Panc1 (cell line): ENCODE measurements around the gene IL36G.

Experiments used
- TCF7L2 ChIP-seq: IDR thresholded peaks from 2 replicates; pipeline ENCODE4 v1.6.1; 2011; ENCODE audit warnings: mild to moderate bottlenecking, low read depth, low read length, inconsistent platforms
- TF ChIP-seq, protein P1 (sequence below): fragments of 450-650 bp; IDR thresholded peaks from 2 replicates; pipeline ENCODE4 v1.5.1; 2017; ENCODE audit warnings: mild to moderate bottlenecking

DNA sequence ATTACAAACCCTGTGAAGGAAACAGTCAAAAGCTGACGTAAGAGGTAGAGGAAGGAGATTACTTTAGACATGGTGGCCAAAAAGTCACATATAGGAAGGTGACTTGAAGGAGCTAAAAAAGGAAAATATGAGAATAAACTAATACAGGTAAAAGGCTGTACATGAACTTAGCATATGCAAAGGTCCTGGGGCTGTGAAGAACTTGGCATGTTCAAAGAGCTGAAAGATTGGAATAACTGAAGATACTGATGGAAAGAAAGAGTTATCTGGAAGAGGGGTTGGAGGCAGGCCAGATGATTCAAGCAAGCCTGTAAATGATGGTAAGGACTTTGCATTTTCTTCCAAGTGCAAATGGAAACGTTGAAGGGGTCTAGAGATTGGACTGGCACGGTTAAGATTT is 40.7 kb downstream of the IL36G start:
- TF ChIP-seq, protein P1, sequence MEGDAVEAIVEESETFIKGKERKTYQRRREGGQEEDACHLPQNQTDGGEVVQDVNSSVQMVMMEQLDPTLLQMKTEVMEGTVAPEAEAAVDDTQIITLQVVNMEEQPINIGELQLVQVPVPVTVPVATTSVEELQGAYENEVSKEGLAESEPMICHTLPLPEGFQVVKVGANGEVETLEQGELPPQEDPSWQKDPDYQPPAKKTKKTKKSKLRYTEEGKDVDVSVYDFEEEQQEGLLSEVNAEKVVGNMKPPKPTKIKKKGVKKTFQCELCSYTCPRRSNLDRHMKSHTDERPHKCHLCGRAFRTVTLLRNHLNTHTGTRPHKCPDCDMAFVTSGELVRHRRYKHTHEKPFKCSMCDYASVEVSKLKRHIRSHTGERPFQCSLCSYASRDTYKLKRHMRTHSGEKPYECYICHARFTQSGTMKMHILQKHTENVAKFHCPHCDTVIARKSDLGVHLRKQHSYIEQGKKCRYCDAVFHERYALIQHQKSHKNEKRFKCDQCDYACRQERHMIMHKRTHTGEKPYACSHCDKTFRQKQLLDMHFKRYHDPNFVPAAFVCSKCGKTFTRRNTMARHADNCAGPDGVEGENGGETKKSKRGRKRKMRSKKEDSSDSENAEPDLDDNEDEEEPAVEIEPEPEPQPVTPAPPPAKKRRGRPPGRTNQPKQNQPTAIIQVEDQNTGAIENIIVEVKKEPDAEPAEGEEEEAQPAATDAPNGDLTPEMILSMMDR: no peak
- no peak for TF ChIP-seq TCF7L2
